ENCODE measurements around the gene ADH1B.

- TF ChIP-seq POLR2A (IDR thresholded peaks at IDR 0.05; ENCODE audit: low read depth, low read length), result no peak
- no peak for TF ChIP-seq TAF1 (IDR thresholded peaks at IDR 0.05; ENCODE audit: borderline replicate concordance, low read depth, low read length)
- TF ChIP-seq POLR2AphosphoS5 (IDR thresholded peaks at IDR 0.05; ENCODE audit: low read depth, low read length), result no peak
Observed at GRCh38 chr4:99285387-99285786, 35.8 kb downstream of the ADH1B start.
